BLaER1 (cell line): ENCODE measurements around the gene TMEM121B.
A peak's percentile ranks its signal among the peaks of the same experiment; 100 is the strongest.

Experiments used
- H3K27ac ChIP-seq: shearing (Covaris generic); formaldehyde crosslinking; 2 replicates; pipeline ENCODE4 v1.8.1; 2022
- H3K27me3 ChIP-seq: shearing (Covaris generic); formaldehyde crosslinking; 2 replicates; pipeline ENCODE4 v1.8.1; 2022
- H3K36me3 ChIP-seq: shearing (Covaris generic); formaldehyde crosslinking; 2 replicates; pipeline ENCODE4 v1.8.1; 2022
- H3K4me1 ChIP-seq: shearing (Covaris generic); formaldehyde crosslinking; 2 replicates; pipeline ENCODE4 v1.8.1; 2022
- H3K4me2 ChIP-seq: shearing (Covaris generic); formaldehyde crosslinking; 2 replicates; pipeline ENCODE4 v1.8.1; 2022
- H3K4me3 ChIP-seq: shearing (Covaris generic); formaldehyde crosslinking; 2 replicates; pipeline ENCODE4 v1.8.1; 2022
- H3K9ac ChIP-seq: shearing (Covaris generic); formaldehyde crosslinking; 2 replicates; pipeline ENCODE4 v1.8.1; 2022
- H3K9me3 ChIP-seq: shearing (Covaris generic); formaldehyde crosslinking; 2 replicates; pipeline ENCODE4 v1.8.1; 2022
- H4K20me1 ChIP-seq: shearing (Covaris generic); formaldehyde crosslinking; 2 replicates; pipeline ENCODE4 v1.8.1; 2022
- Cebpa-rat ChIP-seq: shearing (Covaris generic); IDR thresholded peaks from 2 replicates; pipeline ENCODE4 v1.8.1; 2022

TMEM121B gene

DNA sequence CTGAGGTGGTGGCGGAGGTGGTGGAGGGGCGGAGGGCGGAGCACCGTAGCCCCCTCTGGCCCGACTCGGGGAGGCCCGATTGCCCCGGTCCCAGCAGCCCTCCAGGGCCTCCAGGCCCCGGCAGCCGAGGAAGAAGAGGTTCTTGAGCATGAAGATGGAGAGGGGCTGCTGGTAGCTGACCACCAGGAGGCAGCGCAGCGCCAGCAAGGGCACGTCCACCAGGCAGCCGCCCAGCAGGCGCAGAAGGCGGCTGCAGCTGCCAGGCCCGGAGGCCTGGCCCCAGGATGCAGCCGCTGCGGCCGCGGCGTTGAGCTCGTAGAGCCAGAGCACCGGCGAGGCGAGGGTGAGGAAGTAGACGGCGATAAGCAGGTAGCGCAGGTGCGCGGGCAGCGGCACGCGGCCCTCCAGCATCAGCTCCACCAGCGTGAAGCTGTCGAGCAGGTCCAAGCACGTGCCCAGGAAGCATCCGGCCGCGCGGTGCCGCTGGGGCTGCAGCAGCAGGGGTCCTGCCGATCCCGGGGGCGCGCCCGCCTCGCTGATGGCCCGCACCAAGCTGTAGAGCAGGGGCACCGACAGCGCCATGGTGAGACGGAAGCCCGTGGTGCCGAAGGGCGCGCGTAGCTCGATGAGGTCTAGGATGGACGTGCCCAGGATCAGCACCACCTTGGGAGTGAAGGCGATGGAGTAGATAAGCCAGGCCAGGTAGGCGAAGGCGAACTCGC, 1.5 kb downstream of the TMEM121B start:
- H3K27me3 ChIP-seq = peaks cover 8% of the 10 kb centered on the region; the same call in 1 of the 2 replicates
- H3K4me1 ChIP-seq = peaks cover 68% of the 10 kb centered on the region
- H3K36me3 ChIP-seq = no peaks in the 10 kb centered on the region
- peak overlapping the region; percentile 81; the same call in 1 of the 2 replicates for H3K4me3 ChIP-seq
- H3K9me3 ChIP-seq = no peaks in the 10 kb centered on the region
- no peak for TF ChIP-seq Cebpa-rat
- H4K20me1 ChIP-seq = peaks cover 48% of the 10 kb centered on the region
- peak overlapping the region; percentile 99 for H3K4me2 ChIP-seq
- no peak overlapping the region for H3K9ac ChIP-seq
- H3K27ac ChIP-seq = no peak overlapping the region

DNA sequence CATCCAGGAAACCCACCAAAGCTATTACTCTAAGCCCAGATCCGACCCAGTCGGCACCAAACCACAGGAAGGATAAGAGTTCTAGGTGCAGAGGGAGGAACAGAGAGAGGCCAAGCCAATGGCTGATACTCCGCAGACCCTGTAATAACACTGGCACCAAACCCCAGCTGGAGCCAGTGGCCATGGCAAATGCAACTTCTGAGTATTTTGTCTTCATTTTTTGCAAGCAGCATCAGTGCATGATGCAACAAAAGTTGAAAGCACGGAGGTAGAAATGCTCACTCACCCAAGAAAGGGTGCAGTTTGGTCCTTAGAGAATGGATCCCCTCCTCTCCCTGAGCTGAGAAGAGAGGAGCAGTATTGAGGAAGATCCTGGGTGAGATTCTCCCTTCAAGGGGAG, 2.8 kb downstream of the TMEM121B start:
- Histone ChIP-seq H3K27ac (peak overlapping the region; percentile 16; the same call in 1 of the 2 replicates), H4K20me1 (peaks cover 54% of the 10 kb centered on the region), H3K9me3 (no peaks in the 10 kb centered on the region), H3K4me2 (peak overlapping the region; percentile 99), H3K4me3 (0 out of 2 replicates have a peak overlapping the region, but pooled peaks have one; percentile 6), H3K27me3 (peaks cover 8% of the 10 kb centered on the region; the same call in 1 of the 2 replicates), H3K4me1 (peaks cover 81% of the 10 kb centered on the region), H3K36me3 (no peaks in the 10 kb centered on the region), H3K9ac (peak overlapping the region; percentile 27; the same call in 1 of the 2 replicates)
- TF ChIP-seq Cebpa-rat = no peak

DNA sequence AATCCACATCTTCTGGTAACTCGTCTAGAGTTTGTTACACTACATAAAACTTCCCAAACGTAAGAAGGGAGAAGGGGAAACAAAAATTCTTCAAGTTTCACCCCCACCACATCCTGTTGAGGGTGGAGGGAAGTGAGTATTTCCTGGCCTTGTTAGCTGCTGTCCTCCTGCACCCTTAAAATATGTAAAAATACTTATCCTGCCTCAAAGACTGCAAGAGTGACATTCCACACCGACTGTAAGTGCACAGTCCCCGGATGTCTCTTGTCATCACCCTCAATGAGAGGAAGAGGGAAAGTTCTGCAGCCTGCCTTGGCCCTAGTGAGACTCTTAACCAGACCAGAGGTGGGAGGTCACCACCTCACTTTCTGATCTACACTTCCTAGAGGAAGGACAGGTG, 3.3 kb downstream of the TMEM121B start:
- peak overlapping the region; percentile 99 for H3K4me2 ChIP-seq
- no peaks in the 10 kb centered on the region for H3K36me3 ChIP-seq
- 0 out of 2 replicates have a peak overlapping the region, but pooled peaks have one; percentile 6 for H3K4me3 ChIP-seq
- peaks cover 54% of the 10 kb centered on the region for H4K20me1 ChIP-seq
- no peak for TF ChIP-seq Cebpa-rat
- no peaks in the 10 kb centered on the region for H3K9me3 ChIP-seq
- peak overlapping the region; percentile 27; the same call in 1 of the 2 replicates for H3K9ac ChIP-seq
- H3K27ac ChIP-seq = peak overlapping the region; percentile 16; the same call in 1 of the 2 replicates
- H3K27me3 ChIP-seq = peaks cover 8% of the 10 kb centered on the region; the same call in 1 of the 2 replicates
- peaks cover 85% of the 10 kb centered on the region for H3K4me1 ChIP-seq

DNA sequence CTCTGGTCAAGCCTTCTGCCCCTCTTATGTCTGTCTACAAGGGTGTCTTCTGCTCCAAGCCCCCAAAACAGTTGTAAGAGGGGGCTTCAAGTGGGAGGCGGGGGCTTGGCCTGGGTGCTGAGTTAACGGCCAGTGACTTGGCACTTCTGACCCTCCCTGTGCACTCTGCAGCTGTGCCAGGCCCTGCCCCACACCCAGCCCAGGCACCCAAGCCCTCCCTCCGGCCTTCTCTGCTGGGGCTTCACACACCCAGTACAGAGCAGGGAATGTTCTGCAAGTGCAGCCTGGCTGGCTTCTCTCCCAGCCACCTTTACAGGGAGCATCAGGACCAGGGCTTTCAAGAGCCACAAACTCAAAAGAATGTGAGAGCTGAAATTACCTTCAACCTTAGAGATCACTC, 3.8 kb downstream of the TMEM121B start:
- no peak for TF ChIP-seq Cebpa-rat
- Histone ChIP-seq H3K4me3 (no peak overlapping the region), H3K36me3 (no peaks in the 10 kb centered on the region), H3K9ac (peak overlapping the region; percentile 47; the same call in 1 of the 2 replicates), H3K27me3 (peaks cover 8% of the 10 kb centered on the region; the same call in 1 of the 2 replicates), H3K9me3 (no peaks in the 10 kb centered on the region), H3K4me1 (peaks cover 90% of the 10 kb centered on the region), H3K27ac (peak overlapping the region; percentile 61; the same call in 1 of the 2 replicates), H3K4me2 (peak overlapping the region; percentile 99), H4K20me1 (peaks cover 55% of the 10 kb centered on the region)

DNA sequence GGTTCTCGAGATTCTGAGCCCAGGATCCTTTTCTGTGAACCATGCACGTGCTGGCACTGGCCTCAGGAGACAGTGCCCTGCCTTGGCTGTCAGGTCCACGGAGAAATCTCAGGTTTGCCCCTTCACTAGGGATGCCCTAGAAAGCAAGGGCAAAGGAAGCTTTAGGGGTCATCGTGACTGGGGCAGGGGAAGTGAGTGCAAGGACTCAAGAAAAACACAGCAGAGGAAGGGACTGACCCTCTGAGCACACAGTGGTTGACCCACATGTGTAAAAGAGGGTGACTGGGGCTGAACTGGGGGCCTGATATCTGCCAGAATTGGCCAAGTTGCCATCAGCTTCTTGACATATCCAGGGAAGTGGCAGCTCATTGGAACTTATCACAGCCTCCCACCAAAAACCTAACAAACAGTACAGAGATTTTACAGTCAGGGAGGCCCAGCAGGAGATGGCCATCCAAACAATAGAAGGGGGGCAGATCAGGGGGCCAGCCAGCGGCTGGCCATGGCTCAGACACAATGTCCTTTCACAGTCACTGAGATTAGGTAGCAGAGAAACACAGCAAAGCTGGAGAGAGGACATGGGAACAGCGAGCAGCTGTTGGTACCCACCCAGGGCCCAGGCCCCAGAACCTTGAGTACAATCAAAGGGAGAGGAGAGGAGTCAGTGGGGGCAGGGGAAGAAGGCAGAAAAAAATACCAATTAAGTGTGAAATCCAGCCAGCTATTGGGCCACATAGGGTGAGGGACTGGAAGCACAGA, 4.4 kb downstream of the TMEM121B start:
- peak overlapping the region; percentile 99 for H3K4me2 ChIP-seq

DNA sequence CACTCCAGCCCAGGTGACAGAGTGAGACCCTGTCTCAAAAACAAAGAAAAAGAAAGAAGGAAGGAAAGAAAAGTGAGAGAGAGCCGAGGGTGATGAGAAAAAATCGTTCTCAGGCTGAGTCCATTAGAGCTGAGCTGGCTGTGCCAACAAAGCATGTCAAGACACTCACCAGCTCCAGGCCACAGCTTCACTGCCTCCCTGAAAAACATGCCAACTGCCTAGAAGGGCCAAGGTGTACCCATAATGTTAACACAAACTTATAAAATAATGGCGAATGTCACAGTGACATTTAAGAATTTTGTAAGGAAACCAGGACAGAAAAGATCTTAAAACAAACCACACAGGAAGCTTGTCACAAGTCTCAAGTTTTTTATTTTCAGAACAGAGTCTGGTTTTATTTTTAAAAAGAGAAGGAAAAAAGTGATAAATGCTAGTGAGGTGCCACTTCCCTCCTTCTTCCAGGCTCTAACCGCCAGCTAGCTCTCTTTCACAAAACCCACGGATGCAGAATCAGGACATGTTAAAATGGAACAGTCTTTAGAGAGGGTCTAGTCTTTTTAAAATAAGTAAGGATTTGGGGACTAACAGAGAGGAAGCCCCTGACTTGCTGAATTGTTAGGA, 5.1 kb downstream of the TMEM121B start:
- Histone ChIP-seq H3K27me3 (peaks cover 4% of the 10 kb centered on the region; the same call in 1 of the 2 replicates), H4K20me1 (peaks cover 61% of the 10 kb centered on the region), H3K9me3 (no peaks in the 10 kb centered on the region), H3K27ac (peak overlapping the region; percentile 61), H3K36me3 (no peaks in the 10 kb centered on the region), H3K9ac (peak overlapping the region; percentile 47; the same call in 1 of the 2 replicates), H3K4me2 (peak overlapping the region; percentile 99), H3K4me1 (peaks cover 86% of the 10 kb centered on the region), H3K4me3 (no peak overlapping the region)
- no peak for TF ChIP-seq Cebpa-rat

More for the DNA sequence above, 4.4 kb downstream of the TMEM121B start:
- H3K27ac ChIP-seq = peak overlapping the region; percentile 61
- no peaks in the 10 kb centered on the region for H3K9me3 ChIP-seq
- no peak overlapping the region for H3K4me3 ChIP-seq
- no peaks in the 10 kb centered on the region for H3K36me3 ChIP-seq
- no peak for TF ChIP-seq Cebpa-rat
- peaks cover 58% of the 10 kb centered on the region for H4K20me1 ChIP-seq
- peak overlapping the region; percentile 47; the same call in 1 of the 2 replicates for H3K9ac ChIP-seq
- peaks cover 7% of the 10 kb centered on the region; the same call in 1 of the 2 replicates for H3K27me3 ChIP-seq
- H3K4me1 ChIP-seq = peaks cover 89% of the 10 kb centered on the region

DNA sequence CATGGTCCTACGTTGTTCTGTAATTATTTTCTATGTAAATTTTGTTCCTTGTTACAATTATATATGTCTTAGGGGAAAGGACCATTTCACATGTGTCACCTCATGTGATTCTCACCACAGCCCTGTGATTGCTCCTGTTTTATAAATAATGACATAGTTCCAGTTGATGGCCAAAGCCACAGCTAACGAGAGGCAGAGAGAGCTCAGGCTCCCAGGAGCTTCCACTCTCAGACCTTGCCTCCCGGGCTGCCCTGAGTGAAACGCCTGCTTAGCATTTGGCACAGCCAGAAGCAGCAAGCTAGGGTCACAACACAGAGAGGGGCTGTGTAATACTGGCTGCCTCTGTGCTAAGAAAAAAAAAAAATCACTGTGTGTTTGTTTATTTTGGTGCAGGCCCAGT, 5.9 kb downstream of the TMEM121B start:
- peak overlapping the region; percentile 99 for H3K4me2 ChIP-seq
- peaks cover 84% of the 10 kb centered on the region for H3K4me1 ChIP-seq
- TF ChIP-seq Cebpa-rat = no peak
- peaks cover 6% of the 10 kb centered on the region for H3K36me3 ChIP-seq
- H4K20me1 ChIP-seq = peaks cover 59% of the 10 kb centered on the region
- H3K27ac ChIP-seq = peak overlapping the region; percentile 61; the same call in 1 of the 2 replicates
- H3K27me3 ChIP-seq = 0 out of 2 replicates have a peak, but pooled peaks cover under 1% of the 10 kb centered on the region
- H3K9me3 ChIP-seq = no peaks in the 10 kb centered on the region
- no peak overlapping the region for H3K9ac ChIP-seq
- H3K4me3 ChIP-seq = no peak overlapping the region

DNA sequence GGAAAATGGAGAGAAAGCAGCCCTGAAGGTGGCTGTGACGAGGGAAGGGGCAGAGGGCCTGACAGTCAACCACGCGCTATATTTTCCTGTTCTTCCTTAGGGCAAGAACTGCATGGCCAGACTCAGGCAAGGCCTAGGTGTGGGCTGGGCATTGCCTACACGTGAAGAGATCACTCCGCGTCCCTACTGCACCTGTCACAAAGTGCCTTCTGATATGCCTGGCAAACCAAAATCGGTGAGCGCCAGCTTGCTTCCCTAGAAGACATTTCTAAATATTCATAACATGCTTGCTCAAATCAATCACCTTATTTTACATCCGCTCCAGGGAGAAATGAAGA, 6.3 kb downstream of the TMEM121B start:
- peaks cover 9% of the 10 kb centered on the region for H3K36me3 ChIP-seq
- H3K4me2 ChIP-seq = peak overlapping the region; percentile 99
- H3K4me3 ChIP-seq = no peak overlapping the region
- H3K4me1 ChIP-seq = peaks cover 80% of the 10 kb centered on the region
- H3K27me3 ChIP-seq = no peaks in the 10 kb centered on the region
- H3K9me3 ChIP-seq = no peaks in the 10 kb centered on the region
- H3K9ac ChIP-seq = no peak overlapping the region
- 0 out of 2 replicates have a peak overlapping the region, but pooled peaks have one; percentile 18 for H3K27ac ChIP-seq
- TF ChIP-seq Cebpa-rat = no peak
- peaks cover 59% of the 10 kb centered on the region for H4K20me1 ChIP-seq

DNA sequence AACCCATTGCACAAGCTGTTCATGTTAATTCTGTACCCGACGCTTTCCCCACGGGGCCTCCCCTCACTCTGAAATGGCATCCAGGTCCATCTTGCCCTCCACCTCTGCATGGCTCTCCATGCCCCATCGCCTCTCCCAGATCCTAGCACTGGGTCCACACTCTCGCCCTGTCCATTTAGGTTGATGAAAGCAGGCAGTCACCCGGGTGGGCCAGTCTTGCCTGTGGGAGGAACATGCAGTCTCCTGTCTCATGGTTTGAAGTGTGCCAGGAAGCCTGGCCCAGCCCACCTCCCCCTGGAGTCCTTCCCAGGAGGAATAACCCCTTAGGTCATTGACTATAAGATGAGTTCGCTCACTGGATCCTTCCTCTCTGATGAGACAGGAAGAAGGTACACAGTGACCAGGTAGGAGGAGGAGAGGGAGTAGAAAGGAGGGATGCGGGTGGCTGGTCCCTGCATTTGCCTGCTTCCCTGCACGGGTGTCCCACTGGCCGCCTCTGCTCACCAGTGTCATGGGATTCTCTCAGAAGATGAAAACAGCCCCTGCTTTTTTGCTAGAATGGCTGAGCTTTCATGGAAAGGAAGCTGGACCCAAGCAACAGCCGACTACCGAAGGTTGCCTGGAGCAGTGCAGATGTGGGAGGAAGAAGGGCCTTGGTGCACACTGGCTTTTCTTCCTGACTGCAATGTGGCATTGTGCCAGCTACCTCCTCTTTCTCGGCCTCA, 6.8 kb downstream of the TMEM121B start:
- peak overlapping the region; percentile 99 for H3K4me2 ChIP-seq

More for the DNA sequence above, 6.8 kb downstream of the TMEM121B start:
- Histone ChIP-seq H3K27me3 (no peaks in the 10 kb centered on the region), H3K4me3 (no peak overlapping the region), H3K9me3 (no peaks in the 10 kb centered on the region), H3K9ac (no peak overlapping the region), H3K36me3 (peaks cover 15% of the 10 kb centered on the region), H3K27ac (peak overlapping the region; percentile 18), H3K4me1 (peaks cover 75% of the 10 kb centered on the region), H4K20me1 (peaks cover 59% of the 10 kb centered on the region)
- TF ChIP-seq Cebpa-rat = no peak
